Stimulated activated CD4-positive, alpha-beta T cell treated with anti-CD3 and anti-CD28 coated beads, Interleukin-1b, Interleukin-23, amount 100 ng/mL, for 24 hours (primary cell): Measurements from ENCODE around the gene RGPD8.
"Not testable (repeated sequence)": the region's sequence is repeated elsewhere in the genome, so short reads cannot be mapped to it uniquely, and the experiment has no call there.

ENCODE experiments used
- DNase-seq, 4 experiments: peaks; one replicate each; pipeline ENCODE4 v3.0.0-alpha.2; 2020; ENCODE audit warnings: low read depth in 4 of 4, low spot score in 1 of 4

The RGPD8 gene

DNA sequence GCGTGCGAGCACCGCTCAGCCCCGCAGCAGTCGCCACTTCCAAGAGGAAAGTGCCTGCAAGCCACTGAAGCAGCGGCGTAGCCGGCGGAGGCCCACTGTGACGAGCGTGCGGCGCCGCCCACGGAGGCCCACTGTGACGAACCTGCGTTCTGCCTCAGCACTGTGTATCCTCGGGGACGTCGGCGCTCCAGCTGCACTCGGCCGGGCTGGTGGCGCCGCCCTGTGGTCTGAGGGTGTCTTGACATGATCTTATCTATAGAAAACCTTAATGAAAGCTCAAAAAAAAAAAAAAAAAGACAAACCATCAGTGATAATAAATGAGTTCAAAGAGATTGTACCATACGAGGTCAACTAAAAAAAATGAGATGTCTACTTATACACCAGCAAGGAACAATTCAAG, at the start of gene RGPD8:
Gene RGPD8 (minus strand): TSS at position 166 of the 400 bp plus-strand sequence. CDS start 192 bp downstream, outside the sequence.
- DNase-seq = peak; percentile 47 to 77 (median 74)

- DNase-seq = no peak
Measured at GRCh38 chr2:112483042-112483473, 49.6 kb upstream of the RGPD8 start.

- DNase-seq = peak in 2 of 4 experiments; percentile 17 to 25
Measured at GRCh38 chr2:112482309-112483041, 49.0 kb upstream of the RGPD8 start.

DNA sequence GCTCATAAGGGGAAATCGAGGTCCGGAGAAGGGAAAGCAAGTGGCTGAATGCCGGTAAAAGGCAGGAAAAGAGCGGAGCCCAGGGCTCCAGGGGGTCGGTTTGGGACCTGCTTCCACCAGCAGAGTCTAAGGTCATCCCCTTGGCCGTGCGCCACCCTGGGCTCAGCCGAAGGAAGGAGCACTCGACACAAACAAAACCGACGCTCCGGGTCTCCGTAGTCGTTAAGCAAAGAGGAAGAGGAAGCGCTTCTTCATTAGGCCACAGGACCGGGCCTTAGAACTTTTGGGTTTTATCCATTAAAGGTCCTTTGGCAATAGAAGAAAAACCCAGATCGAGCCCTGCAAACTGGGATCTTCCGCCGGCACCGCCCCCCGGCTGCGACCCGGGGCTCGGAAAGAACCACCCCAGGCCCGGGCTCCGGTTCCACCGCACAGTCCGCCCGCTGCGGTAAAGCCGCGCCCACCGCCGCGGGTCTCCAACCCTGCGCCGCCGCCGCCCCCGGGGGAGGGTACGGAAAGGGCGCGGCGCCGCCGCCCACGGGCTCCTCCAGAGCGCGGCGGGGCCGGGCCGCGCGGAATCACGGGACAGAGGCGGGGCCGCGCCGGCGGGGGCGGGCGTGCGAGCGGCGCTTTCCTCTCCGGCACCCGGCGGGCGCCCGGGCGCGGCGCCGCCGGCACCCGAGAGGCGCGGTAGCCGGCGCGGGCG, 48.2 kb upstream of the RGPD8 start, which contains the start of gene TTL:
Gene TTL (plus strand): TSS at position 629 of the 706 bp plus-strand sequence. CDS start 189 bp downstream, outside the sequence.
- peak; percentile 61 to 70 (median 64) for DNase-seq

GRCh38 chr2:112481050-112481527, 47.6 kb upstream of the RGPD8 start:
- peak; percentile 60 to 74 (median 72) for DNase-seq

- no peak for DNase-seq
Measured at GRCh38 chr2:112480530-112481049, 47.1 kb upstream of the RGPD8 start.

GRCh38 chr2:112476434-112476833, 43.0 kb upstream of the RGPD8 start:
- DNase-seq = no peak

- DNase-seq = no peak
Measured at GRCh38 chr2:112474844-112475486, 41.5 kb upstream of the RGPD8 start.

DNA sequence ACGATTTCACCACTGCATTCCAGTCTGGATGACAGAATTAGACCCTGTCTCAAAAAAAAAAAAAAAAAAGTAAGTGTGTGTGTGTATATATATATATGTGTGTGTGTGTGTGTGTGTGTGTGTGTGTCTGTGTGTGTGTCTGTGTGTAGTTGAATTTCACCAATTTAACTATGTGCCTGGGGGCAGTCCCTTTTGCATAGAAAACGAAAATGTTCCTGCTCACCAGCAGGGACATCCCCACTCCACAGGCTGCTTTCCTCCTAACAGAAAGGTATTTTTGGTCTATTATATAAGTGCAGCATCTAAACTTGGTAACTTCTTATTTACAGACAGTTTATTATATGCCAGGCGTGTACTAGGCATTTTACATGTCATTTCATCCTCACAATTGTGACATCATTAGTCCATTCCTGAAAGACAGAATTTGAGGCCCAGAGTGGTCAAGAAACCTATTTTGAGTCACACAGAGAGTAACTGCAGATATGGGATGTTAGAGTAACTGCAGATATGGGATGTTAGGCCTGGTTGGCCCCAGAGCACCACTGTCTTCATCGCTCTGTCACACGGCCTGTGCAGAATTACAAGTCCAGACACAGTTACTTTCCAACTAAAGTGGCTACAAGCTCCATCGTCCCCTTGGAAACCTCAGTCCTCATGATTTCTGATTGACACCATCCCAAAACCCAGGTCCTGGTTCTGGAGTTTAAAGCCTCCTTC, 39.3 kb upstream of the RGPD8 start:
- DNase-seq = no peak

DNA sequence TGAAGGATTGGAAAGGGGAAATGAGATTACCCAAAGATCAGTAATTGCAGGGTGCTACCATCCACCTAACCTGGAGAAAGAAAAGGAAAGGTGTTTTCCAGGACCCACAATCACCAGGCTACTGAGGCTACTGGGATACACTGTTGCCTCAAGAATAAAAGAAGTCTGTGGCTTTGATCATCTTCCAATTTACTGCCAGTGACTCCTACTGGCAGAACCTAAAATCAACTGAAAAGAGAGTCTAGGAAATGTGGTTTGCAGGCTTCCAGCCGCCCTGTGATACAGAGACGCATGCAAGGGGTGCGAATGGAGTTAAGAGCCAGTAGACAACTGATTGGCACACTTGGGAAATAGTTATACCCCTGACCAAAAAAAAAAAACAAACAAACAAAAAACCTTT, 31.9 kb upstream of the RGPD8 start:
- no peak for DNase-seq

- DNase-seq = no peak
Measured at GRCh38 chr2:112463256-112463655, 29.8 kb upstream of the RGPD8 start.

DNA sequence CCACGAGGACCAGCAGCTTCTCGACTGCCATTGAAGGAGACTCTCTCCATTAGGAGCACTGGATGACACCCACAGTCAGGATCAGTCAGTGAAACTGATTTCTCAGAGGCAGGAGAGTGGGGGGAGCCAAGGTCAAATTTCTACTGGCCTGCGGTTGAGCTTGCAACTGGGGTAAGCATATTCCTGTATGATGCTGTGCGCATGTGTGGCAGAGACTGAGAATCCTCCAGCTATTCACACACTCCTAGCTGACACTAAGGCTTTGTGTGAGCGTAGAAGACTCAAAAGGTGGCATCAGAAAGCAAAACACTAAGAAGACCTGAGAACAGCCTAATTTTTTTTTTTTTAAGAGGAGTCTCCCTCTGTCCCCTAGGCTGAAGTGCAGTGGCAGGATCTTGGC, 28.7 kb upstream of the RGPD8 start:
- no peak for DNase-seq

DNA sequence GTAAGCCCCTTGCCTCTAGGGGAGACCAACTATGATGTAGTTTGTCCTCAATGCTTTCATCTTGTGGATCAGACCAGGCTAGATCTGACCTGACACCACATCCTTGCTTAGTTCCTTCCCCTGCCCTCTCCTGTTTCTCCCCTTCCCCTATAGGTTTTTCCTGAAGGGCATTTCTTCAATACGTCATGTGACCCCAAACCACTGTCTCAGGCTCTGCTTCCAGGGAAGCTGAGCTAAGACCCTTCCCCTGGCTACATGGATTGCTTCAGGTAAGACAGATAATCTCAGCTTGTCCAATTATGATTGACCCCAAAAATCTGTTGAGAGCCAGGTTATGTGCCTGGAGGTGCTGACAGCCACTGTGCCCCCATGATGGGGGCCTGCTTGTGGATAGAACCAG, 25.9 kb upstream of the RGPD8 start:
- DNase-seq = no peak

- DNase-seq = no peak
Measured at GRCh38 chr2:112454586-112454985, 21.1 kb upstream of the RGPD8 start.

DNA sequence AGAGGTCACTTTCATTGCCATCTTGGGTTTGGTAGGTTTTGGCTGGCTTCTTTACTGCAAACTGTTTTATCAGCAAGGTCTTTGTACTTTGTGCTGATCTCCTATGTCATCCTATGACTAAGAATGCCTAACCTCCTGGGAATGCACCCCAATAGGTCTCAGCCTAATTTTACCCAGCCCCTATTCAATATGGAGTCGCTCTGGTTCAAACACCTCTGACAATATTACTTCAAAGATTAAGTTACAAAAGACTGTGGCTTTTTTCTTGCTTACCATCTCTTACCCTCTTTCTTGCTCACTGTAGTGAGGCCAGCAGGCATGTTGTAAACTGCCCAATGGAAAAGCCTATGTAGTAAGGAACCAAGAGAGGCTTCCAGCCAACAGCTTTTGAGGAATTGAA, 17.9 kb upstream of the RGPD8 start:
- no peak for DNase-seq

DNA sequence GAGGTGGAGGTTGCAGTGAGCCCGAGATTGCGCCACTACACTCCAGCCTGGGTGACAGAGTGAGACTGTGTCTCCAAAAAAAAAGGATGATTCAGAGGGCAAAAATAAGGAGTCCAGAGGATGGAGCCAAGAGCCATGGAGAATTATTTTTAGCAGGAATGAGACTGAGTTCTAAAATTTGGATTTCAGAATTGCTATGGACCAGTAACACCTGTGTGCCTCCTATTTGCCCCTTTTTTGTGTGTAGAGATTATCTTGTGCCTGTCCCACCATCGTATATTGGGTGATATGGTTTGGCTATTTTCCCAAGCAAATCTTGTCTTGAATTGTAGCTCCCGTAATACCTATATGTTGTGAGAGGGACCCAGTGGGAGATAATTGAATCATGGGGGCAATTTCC, 16.4 kb upstream of the RGPD8 start:
- DNase-seq = no peak

DNA sequence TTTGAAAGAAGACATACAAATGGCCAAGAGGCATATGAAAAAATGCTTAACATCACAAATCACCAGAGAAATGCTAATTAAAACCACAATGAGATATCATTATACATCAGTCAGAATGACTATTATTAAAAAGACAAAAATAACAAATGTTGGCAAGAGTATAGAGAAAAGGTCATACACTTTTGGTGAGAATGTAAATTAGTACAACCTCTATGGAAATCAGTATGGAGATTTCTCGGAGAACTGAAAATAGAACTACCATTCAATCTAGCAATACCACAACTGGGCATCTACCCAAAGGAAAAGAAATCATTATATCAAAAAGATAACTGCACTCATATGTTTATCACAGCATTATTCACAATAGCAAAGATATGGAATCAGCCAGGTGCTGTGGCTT, 10.8 kb upstream of the RGPD8 start:
- DNase-seq = not testable (repeated sequence)

DNA sequence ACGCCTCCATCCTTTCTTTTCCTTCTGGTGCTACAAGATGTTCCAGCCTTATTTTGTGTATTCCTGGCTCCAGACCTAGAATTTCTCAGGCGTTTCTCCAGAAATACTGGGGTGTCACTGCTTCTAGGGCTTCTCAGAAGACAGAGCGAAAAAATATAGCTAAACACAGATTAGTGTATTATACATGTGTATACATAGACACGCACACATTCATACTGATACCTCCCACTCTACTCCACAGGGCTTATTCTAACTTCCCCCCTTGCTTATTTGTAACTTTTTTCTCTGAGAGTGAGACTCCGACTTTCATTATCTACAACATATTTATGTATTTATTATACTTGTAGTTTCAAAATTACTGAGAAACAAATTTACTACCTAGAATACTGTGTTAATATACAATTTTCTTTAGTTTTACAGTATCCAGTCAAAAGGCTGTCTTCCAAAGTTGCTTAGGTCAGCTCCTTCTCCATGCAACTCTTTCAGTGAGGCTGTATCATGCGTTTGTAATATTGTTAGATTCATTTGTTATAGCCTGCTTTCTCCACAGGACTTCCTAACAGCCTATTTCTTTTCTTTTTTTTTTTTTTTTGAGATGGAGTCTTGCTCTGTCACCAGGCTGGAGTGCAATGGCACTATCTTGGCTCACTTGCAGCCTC, 5.3 kb upstream of the RGPD8 start:
- DNase-seq = not testable (repeated sequence)

GRCh38 chr2:112437405-112437831, 4.0 kb upstream of the RGPD8 start:
- DNase-seq = not testable (repeated sequence)

DNA sequence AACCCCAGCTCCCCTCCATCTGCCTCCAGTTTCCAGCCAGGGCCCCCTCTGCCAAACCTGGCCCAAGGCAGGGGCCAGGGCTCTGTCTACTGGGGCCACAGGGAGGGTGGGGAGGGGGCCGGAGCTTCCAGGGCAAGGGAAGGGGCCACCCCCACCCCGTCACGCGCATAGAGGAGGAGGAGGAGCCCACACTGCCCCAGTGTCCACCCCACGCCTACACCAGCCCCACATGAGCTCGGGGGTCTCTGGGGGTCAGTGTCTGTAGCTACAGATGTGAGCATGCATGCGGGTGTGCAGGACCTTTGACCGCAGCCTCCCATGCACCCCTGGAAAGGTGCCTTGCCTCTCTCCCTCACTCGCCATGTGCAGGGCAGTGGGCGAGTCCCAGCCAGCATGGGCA, 3.5 kb upstream of the RGPD8 start:
- DNase-seq = not testable (repeated sequence)
